22Rv1 (cell line): Measurements from ENCODE around the gene MLYCD.

Experiments used
- H3K27ac ChIP-seq: fragments of 450-650 bp; 2 replicates; pipeline ENCODE4 v1.5.1; 2017
- CTCF ChIP-seq: fragments of 450-650 bp; IDR thresholded peaks from 2 replicates; pipeline ENCODE4 v1.5.1; 2017; ENCODE audit warnings: mild to moderate bottlenecking
- ZFX ChIP-seq: fragments of 450-650 bp; IDR thresholded peaks from 2 replicates; pipeline ENCODE4 v1.6.1; 2017; ENCODE audit warnings: antibody characterized with exemption, borderline replicate concordance

The MLYCD gene

GRCh38 chr16:83886199-83886971 is 12.5 kb upstream of the MLYCD start:
- TF ChIP-seq ZFX (no peak), CTCF (no peak)
- H3K27ac ChIP-seq = no peak overlapping the region

GRCh38 chr16:83887080-83887479 is 11.8 kb upstream of the MLYCD start:
- TF ChIP-seq CTCF = peak; percentile 40
- TF ChIP-seq ZFX = no peak
- H3K27ac ChIP-seq = no peak overlapping the region

- H3K27ac ChIP-seq = no peak overlapping the region
- TF ChIP-seq CTCF = no peak
- TF ChIP-seq ZFX = no peak
Measured at GRCh38 chr16:83887564-83887963, 11.4 kb upstream of the MLYCD start.

GRCh38 chr16:83888672-83889044 is 10.3 kb upstream of the MLYCD start:
- H3K27ac ChIP-seq = no peak overlapping the region

GRCh38 chr16:83890359-83890758 is 8.6 kb upstream of the MLYCD start:
- H3K27ac ChIP-seq = no peak overlapping the region
- TF ChIP-seq CTCF (no peak), ZFX (no peak)

More at GRCh38 chr16:83888672-83889044, 10.3 kb upstream of the MLYCD start:
- TF ChIP-seq CTCF = no peak
- TF ChIP-seq ZFX = no peak

GRCh38 chr16:83891742-83892141 is 7.2 kb upstream of the MLYCD start:
- TF ChIP-seq CTCF (no peak), ZFX (no peak)

GRCh38 chr16:83895243-83895642 is 3.7 kb upstream of the MLYCD start:
- no peak overlapping the region for H3K27ac ChIP-seq
- TF ChIP-seq ZFX = no peak
- TF ChIP-seq CTCF = no peak

More at GRCh38 chr16:83891742-83892141, 7.2 kb upstream of the MLYCD start:
- H3K27ac ChIP-seq = no peak overlapping the region
